Measurements from ENCODE around the gene LRRC27.
"Not testable (repeated sequence)": the region's sequence is repeated elsewhere in the genome, so short reads cannot be mapped to it uniquely, and the experiment has no call there.

Gene LRRC27

GRCh38 chr10:132376394-132376851 is 44.4 kb downstream of the LRRC27 start:
- DNase-seq, result no peak

- DNase-seq, result no peak
Measured at GRCh38 chr10:132377326-132377725, 45.3 kb downstream of the LRRC27 start.

- DNase-seq, result not testable (repeated sequence)
Measured at GRCh38 chr10:132379026-132379425, 47.0 kb downstream of the LRRC27 start.

GRCh38 chr10:132380986-132381385 is 49.0 kb downstream of the LRRC27 start:
- not testable (repeated sequence) for DNase-seq

- DNase-seq, result no peak
Measured at GRCh38 chr10:132381741-132382140, 49.7 kb downstream of the LRRC27 start.

GRCh38 chr10:132382231-132382922 is 50.4 kb downstream of the LRRC27 start:
- DNase-seq, result no peak

GRCh38 chr10:132383101-132383500 is 51.1 kb downstream of the LRRC27 start:
- DNase-seq, result no peak

- no peak for DNase-seq
Measured at GRCh38 chr10:132383751-132384196, 51.8 kb downstream of the LRRC27 start.

GRCh38 chr10:132384618-132385388 is 52.8 kb downstream of the LRRC27 start:
- no peak for DNase-seq

GRCh38 chr10:132385389-132385667 is 53.3 kb downstream of the LRRC27 start:
- no peak for DNase-seq

GRCh38 chr10:132385721-132386418 is 53.9 kb downstream of the LRRC27 start:
- no peak for DNase-seq

GRCh38 chr10:132386419-132386831 is 54.4 kb downstream of the LRRC27 start:
- DNase-seq, result no peak

- not testable (repeated sequence) for DNase-seq
Measured at GRCh38 chr10:132386896-132387295, 54.9 kb downstream of the LRRC27 start.

GRCh38 chr10:132387764-132388210 is 55.8 kb downstream of the LRRC27 start:
- DNase-seq, result no peak

- DNase-seq, result no peak
Measured at GRCh38 chr10:132388891-132389432, 57.0 kb downstream of the LRRC27 start.

- no peak for DNase-seq
Measured at GRCh38 chr10:132389433-132390169, 57.6 kb downstream of the LRRC27 start.

GRCh38 chr10:132390170-132390920 is 58.4 kb downstream of the LRRC27 start:
- DNase-seq, result no peak

GRCh38 chr10:132390921-132391675 is 59.1 kb downstream of the LRRC27 start:
- no peak for DNase-seq

GRCh38 chr10:132391676-132392020 is 59.7 kb downstream of the LRRC27 start:
- DNase-seq, result no peak

GRCh38 chr10:132392184-132392800 is 60.3 kb downstream of the LRRC27 start:
- no peak for DNase-seq
